Peyer's patch (tissue), 4 donors: ENCODE measurements around the gene LIPC. TPM values are rescaled to one million over a fixed set of nuclear protein-coding genes. Genes with fewer than 3 reads are reported as not detected.
A peak's percentile ranks its signal among the peaks of the same experiment; 100 is the strongest.

Source experiments
- DNase-seq, 3 donors: peaks; one replicate each; pipeline ENCODE4 v3.0.0-alpha.2; 2017 to 2019
- H3K27ac ChIP-seq, 4 donors: fragments of 200-600 bp; sonication (generic); one replicate each; pipeline ENCODE4 v1.5.1; 2016 to 2019
- H3K27me3 ChIP-seq, 2 donors: fragments of 200-600 bp; sonication (generic); one replicate each; pipeline ENCODE4 v1.5.1; 2019
- H3K36me3 ChIP-seq, 3 donors: fragments of 200-600 bp; sonication (generic); one replicate each; pipeline ENCODE4 v1.5.1; 2016 to 2019
- H3K4me1 ChIP-seq, 4 donors: fragments of 200-600 bp; sonication (generic); one replicate each; pipeline ENCODE4 v1.5.1; 2016 to 2019
- H3K4me3 ChIP-seq, 4 donors: fragments of 200-600 bp; sonication (generic); 1 replicate in 3 of 4; 2 replicates in 1 of 4; pipeline ENCODE4 v1.5.1; 2016 to 2019; ENCODE audit warnings: mild to moderate bottlenecking in 1 of 4
- H3K9me3 ChIP-seq, 4 donors: fragments of 200-600 bp; sonication (generic); one replicate each; pipeline ENCODE4 v1.5.1; 2016 to 2019; ENCODE audit warnings: mild to moderate bottlenecking in 1 of 4
- POLR2A ChIP-seq, 2 donors: fragments of 450-650 bp; IDR thresholded peaks; one replicate each; pipeline ENCODE4 v1.5.1; 2017; ENCODE audit warnings: antibody characterized with exemption in 2 of 2, mild to moderate bottlenecking in 2 of 2, moderate library complexity in 2 of 2
- total RNA-seq, 4 donors: library from RNA; depleted of rRNA; stranded (reverse); fragments of >200 nt; gene quantifications; one replicate each; pipeline ENCODE4 v1.1.0, GENCODE V29; 2016
- TF ChIP-seq, protein P1 (sequence below), 6 experiments: fragments of 450-650 bp in 4 of 6; fragments of 200-600 bp in 2 of 6; sonication (generic) in 1 of 6; IDR thresholded peaks; one replicate each; pipeline ENCODE4 v1.5.1; 2017 to 2019; ENCODE audit warnings: antibody characterized with exemption in 6 of 6, mild to moderate bottlenecking in 3 of 6, moderate library complexity in 1 of 6

LIPC gene
- total RNA-seq, 4 donors from 2014 or later, result 0.40 to 8.9 (median 1.0) TPM; not detected in 1

DNA sequence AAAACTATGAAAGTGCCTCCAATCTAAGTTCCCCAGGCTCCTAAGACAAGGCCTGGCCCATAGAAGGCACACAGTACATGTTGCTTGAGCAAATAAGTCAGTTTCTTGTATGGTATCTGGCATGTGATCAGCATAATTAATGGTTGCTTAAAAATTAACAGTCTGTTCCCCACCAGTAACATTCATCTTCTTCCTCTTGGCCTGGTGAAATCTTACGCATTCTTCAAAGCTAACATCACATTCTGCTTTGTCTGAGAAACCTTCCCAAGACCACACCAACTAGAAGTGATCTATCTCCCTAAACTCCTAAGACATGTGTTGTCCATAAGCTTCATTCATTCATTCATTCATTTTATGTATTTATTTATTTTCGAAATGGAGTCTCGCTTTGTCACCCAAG is 48.1 kb downstream of the LIPC start:
- Histone ChIP-seq H3K4me3 (no peak overlapping the region), H3K9me3 (no peaks in the 10 kb centered on the region), H3K36me3 (no peaks in the 10 kb centered on the region), H3K27ac (no peak overlapping the region), H3K27me3 (no peaks in the 10 kb centered on the region), H3K4me1 (peaks cover 0 to 12% (median 2%) of the 10 kb centered on the region in 4 donors)
- TF ChIP-seq, protein P1, sequence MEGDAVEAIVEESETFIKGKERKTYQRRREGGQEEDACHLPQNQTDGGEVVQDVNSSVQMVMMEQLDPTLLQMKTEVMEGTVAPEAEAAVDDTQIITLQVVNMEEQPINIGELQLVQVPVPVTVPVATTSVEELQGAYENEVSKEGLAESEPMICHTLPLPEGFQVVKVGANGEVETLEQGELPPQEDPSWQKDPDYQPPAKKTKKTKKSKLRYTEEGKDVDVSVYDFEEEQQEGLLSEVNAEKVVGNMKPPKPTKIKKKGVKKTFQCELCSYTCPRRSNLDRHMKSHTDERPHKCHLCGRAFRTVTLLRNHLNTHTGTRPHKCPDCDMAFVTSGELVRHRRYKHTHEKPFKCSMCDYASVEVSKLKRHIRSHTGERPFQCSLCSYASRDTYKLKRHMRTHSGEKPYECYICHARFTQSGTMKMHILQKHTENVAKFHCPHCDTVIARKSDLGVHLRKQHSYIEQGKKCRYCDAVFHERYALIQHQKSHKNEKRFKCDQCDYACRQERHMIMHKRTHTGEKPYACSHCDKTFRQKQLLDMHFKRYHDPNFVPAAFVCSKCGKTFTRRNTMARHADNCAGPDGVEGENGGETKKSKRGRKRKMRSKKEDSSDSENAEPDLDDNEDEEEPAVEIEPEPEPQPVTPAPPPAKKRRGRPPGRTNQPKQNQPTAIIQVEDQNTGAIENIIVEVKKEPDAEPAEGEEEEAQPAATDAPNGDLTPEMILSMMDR (IDR thresholded peaks at IDR 0.05), result no peak
- no peak for TF ChIP-seq POLR2A (IDR thresholded peaks at IDR 0.05)
- DNase-seq, result no peak

DNA sequence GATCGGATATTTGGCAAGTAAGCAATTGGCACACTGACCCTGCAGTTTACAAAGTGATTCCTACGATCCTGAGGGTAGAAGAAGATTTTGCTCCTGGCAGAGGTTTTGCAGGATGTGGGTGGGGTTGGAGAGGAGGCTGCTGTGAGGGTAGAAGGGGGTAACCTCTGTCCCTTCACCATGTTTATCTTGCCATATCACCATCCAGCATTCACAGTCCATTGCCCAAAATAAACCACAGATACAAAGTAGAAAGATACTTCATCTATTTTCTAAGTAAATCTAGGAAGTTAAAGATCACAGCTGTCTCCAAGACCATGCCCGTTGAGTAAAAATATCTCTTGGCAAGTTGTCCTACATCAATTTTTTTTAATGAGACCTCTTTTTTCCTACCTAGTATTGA is 51.6 kb downstream of the LIPC start:
- Histone ChIP-seq H3K36me3 (no peaks in the 10 kb centered on the region), H3K27me3 (no peaks in the 10 kb centered on the region), H3K27ac (no peak overlapping the region), H3K4me3 (no peak overlapping the region), H3K9me3 (no peaks in the 10 kb centered on the region), H3K4me1 (no peaks in the 10 kb centered on the region)
- DNase-seq, result no peak
- no peak for TF ChIP-seq POLR2A (IDR thresholded peaks at IDR 0.05)
- TF ChIP-seq, protein P1 (IDR thresholded peaks at IDR 0.05), result no peak

DNA sequence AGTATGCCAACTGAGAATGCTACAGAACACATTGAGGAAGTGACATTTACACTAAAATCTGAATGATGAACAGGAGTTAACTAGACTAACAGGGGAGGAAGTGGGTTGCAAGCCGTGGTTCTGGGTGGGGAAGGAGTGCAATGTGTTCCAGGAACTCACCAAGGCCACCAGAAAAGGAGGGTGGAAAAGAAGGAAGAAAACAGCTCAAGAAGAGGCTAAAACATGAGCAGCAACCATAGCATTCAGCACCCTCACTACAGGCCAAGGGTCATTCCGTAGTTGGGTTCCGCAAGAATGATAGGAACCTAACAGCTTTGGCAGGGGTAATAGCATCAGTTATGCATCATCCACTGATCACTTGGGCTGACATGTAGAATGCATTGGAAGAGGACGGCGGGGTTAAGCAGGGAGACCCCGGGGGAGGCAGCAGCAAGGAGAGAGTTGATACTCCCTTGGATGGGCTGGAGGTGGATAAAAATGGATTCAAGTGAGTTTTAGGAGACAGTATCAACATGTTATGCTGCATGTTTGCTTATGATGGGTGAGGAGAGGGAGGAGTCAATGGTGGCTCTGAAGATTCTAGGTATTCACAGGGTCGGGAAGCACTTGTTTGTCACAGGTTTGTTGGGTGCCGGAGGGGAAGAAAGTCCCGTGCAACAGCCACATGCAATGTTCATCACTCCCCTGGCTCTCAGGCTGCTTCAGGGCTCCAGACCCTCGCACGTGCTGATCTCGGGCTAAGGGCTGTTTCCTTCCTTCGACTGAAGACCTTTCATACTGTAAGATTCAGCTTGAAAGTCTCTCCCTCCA is 53.2 kb downstream of the LIPC start:
- Histone ChIP-seq H3K4me1 (no peaks in the 10 kb centered on the region), H3K27me3 (no peaks in the 10 kb centered on the region), H3K36me3 (no peaks in the 10 kb centered on the region), H3K27ac (peak overlapping the region in 1 of 4 donors; percentile 42), H3K9me3 (peaks cover 0 to 4% (median 0%) of the 10 kb centered on the region in 4 donors), H3K4me3 (no peak overlapping the region)
- DNase-seq, result peak in 2 of 3 donors; percentile 40 to 76
- TF ChIP-seq POLR2A (IDR thresholded peaks at IDR 0.05), result no peak
- TF ChIP-seq, protein P1 (IDR thresholded peaks at IDR 0.05), result no peak

DNA sequence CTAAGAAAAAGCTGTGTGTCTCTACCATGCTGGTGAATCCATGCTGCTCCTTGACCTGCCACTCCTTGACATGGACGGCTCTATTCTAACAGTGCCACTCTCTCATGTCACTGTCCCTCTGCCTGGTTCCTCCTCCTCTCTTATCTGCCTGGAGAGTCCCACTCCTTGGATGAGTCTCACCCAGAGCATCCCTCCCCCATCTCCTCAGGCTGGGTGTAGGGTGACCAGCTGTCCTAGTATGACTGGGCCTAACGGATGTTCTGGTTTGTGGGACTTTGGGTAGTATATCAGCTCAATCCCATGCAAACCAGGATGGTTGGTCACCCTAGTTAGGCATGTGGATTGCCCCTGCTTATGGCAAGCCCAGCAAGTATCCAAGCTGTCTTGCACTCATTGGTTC is 54.3 kb downstream of the LIPC start:
- Histone ChIP-seq H3K4me3 (no peak overlapping the region), H3K9me3 (peaks cover 0 to 4% (median 0%) of the 10 kb centered on the region in 4 donors), H3K27ac (no peak overlapping the region), H3K27me3 (no peaks in the 10 kb centered on the region), H3K36me3 (no peaks in the 10 kb centered on the region), H3K4me1 (no peaks in the 10 kb centered on the region)
- TF ChIP-seq, protein P1 (IDR thresholded peaks at IDR 0.05), result no peak
- TF ChIP-seq POLR2A (IDR thresholded peaks at IDR 0.05), result no peak
- no peak for DNase-seq

DNA sequence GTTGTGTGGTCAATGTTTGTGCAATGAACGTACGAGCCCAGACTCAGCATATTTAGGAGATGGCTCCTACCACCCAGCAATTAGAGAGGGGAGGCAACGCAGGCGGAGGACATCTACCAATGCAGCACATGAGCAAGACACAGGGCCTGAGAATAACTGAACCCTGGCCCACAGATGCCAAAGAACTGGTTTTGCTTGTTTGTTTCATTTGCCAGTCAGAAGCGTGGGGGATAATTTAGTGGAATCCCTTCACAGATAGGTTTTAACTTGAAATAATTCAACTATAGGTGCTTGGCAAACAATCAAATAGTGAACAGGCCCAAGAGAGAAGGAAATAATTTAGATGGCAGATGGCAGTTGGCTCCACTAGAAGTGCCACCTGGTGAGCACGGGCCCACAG is 54.8 kb downstream of the LIPC start:
- Histone ChIP-seq H3K27me3 (no peaks in the 10 kb centered on the region), H3K27ac (no peak overlapping the region), H3K9me3 (peaks cover 0 to 4% (median 0%) of the 10 kb centered on the region in 4 donors), H3K4me1 (no peaks in the 10 kb centered on the region), H3K4me3 (no peak overlapping the region), H3K36me3 (no peaks in the 10 kb centered on the region)
- DNase-seq, result no peak
- TF ChIP-seq POLR2A (IDR thresholded peaks at IDR 0.05), result no peak
- TF ChIP-seq, protein P1 (IDR thresholded peaks at IDR 0.05), result no peak
